H1 (cell line): Measurements from ENCODE around the gene TWIST1. TPM values are rescaled to one million over a fixed set of nuclear protein-coding genes. Genes with fewer than 3 reads are reported as not detected.

ENCODE experiments used
- ASH2L ChIP-seq: fragments of 200-600, 300-600 bp; sonication (generic); IDR thresholded peaks from one replicate; pipeline ENCODE4 v1.7.1; 2017; ENCODE audit warnings: low read length
- polyA plus RNA-seq, 7 experiments: library from polyadenylated mRNA; depleted of rRNA in 3 of 7; stranded (reverse) in 5 of 7; unstranded in 2 of 7; fragments of >200 nt in 5 of 7; fragments of 200-250 nt in 2 of 7; gene quantifications; 1 replicate in 5 of 7; 2 replicates in 1 of 7; 4 replicates in 1 of 7; pipeline versions ENCODE4 v1.2.1 to v1.2.3, GENCODE V29; 2011 to 2013; ENCODE audit warnings: missing spikeins in 2 of 7, mixed read lengths in 2 of 7
- total RNA-seq: library from RNA; stranded (reverse); fragmentation: NEBNext Ultra II Directional; extraction: Animal tissue kit (Norgen Biotek cat#: 25700); gene quantifications from 2 replicates; pipeline ENCODE4 v1.2.1, GENCODE V29; 2021
- TF ChIP-seq, protein P1 (sequence below): fragments of 300-600 bp; sonication (generic); IDR thresholded peaks from 2 replicates; pipeline ENCODE4 v1.7.1; 2012; ENCODE audit warnings: low read length, moderate library complexity, mild to moderate bottlenecking, inconsistent platforms; ENCODE audit not compliant: insufficient replicate concordance

TWIST1 gene
- total and polyA plus RNA-seq, 2 of the 8 experiments (the other 6 are each of a cell fraction or from before 2014, with no cell fraction given), result 0.29 to 0.52 TPM

DNA sequence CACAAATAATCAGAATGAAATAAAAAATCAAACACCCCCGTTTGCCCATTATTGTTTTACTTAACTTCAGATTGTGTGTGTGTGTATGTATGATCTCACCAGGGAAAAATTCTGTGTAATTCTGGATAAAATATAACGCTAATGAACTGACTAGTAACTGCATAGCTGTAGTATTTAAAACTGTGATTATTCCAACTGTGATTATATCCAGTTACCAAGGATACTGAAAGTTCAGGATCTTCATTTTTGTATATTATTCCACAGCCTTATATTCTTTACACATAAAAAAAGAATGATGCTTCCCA lies 2.9 kb downstream of the TWIST1 start (continued):
- TF ChIP-seq, protein P1, sequence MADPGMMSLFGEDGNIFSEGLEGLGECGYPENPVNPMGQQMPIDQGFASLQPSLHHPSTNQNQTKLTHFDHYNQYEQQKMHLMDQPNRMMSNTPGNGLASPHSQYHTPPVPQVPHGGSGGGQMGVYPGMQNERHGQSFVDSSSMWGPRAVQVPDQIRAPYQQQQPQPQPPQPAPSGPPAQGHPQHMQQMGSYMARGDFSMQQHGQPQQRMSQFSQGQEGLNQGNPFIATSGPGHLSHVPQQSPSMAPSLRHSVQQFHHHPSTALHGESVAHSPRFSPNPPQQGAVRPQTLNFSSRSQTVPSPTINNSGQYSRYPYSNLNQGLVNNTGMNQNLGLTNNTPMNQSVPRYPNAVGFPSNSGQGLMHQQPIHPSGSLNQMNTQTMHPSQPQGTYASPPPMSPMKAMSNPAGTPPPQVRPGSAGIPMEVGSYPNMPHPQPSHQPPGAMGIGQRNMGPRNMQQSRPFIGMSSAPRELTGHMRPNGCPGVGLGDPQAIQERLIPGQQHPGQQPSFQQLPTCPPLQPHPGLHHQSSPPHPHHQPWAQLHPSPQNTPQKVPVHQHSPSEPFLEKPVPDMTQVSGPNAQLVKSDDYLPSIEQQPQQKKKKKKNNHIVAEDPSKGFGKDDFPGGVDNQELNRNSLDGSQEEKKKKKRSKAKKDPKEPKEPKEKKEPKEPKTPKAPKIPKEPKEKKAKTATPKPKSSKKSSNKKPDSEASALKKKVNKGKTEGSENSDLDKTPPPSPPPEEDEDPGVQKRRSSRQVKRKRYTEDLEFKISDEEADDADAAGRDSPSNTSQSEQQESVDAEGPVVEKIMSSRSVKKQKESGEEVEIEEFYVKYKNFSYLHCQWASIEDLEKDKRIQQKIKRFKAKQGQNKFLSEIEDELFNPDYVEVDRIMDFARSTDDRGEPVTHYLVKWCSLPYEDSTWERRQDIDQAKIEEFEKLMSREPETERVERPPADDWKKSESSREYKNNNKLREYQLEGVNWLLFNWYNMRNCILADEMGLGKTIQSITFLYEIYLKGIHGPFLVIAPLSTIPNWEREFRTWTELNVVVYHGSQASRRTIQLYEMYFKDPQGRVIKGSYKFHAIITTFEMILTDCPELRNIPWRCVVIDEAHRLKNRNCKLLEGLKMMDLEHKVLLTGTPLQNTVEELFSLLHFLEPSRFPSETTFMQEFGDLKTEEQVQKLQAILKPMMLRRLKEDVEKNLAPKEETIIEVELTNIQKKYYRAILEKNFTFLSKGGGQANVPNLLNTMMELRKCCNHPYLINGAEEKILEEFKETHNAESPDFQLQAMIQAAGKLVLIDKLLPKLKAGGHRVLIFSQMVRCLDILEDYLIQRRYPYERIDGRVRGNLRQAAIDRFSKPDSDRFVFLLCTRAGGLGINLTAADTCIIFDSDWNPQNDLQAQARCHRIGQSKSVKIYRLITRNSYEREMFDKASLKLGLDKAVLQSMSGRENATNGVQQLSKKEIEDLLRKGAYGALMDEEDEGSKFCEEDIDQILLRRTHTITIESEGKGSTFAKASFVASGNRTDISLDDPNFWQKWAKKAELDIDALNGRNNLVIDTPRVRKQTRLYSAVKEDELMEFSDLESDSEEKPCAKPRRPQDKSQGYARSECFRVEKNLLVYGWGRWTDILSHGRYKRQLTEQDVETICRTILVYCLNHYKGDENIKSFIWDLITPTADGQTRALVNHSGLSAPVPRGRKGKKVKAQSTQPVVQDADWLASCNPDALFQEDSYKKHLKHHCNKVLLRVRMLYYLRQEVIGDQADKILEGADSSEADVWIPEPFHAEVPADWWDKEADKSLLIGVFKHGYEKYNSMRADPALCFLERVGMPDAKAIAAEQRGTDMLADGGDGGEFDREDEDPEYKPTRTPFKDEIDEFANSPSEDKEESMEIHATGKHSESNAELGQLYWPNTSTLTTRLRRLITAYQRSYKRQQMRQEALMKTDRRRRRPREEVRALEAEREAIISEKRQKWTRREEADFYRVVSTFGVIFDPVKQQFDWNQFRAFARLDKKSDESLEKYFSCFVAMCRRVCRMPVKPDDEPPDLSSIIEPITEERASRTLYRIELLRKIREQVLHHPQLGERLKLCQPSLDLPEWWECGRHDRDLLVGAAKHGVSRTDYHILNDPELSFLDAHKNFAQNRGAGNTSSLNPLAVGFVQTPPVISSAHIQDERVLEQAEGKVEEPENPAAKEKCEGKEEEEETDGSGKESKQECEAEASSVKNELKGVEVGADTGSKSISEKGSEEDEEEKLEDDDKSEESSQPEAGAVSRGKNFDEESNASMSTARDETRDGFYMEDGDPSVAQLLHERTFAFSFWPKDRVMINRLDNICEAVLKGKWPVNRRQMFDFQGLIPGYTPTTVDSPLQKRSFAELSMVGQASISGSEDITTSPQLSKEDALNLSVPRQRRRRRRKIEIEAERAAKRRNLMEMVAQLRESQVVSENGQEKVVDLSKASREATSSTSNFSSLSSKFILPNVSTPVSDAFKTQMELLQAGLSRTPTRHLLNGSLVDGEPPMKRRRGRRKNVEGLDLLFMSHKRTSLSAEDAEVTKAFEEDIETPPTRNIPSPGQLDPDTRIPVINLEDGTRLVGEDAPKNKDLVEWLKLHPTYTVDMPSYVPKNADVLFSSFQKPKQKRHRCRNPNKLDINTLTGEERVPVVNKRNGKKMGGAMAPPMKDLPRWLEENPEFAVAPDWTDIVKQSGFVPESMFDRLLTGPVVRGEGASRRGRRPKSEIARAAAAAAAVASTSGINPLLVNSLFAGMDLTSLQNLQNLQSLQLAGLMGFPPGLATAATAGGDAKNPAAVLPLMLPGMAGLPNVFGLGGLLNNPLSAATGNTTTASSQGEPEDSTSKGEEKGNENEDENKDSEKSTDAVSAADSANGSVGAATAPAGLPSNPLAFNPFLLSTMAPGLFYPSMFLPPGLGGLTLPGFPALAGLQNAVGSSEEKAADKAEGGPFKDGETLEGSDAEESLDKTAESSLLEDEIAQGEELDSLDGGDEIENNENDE, result no peak
- TF ChIP-seq ASH2L, result no peak
